GM12878 (cell line): Measurements from ENCODE around the gene ENTREP1. TPM values are rescaled to one million over a fixed set of nuclear protein-coding genes. Genes with fewer than 3 reads are reported as not detected.

Source experiments
- ATAC-seq: fragments of 200-7000 bp; cut with Tn5 transposase; 3 replicates; pipeline ENCODE4 v1.9.1; 2020; ENCODE audit warnings: mild to moderate bottlenecking, moderate library complexity
- BruUV-seq: library from RNA; stranded (reverse); fragments of 400-500 nt; replicated peaks from 2 replicates; lab custom pipeline; 2021; lab: Mats Ljungman, UMichigan
- CTCF ChIA-PET: fragments of 300-600 bp; sonication (Branson Sonifier 250); formaldehyde crosslinking; extraction: SDS; loops from one replicate; lab custom pipeline; 2021; ENCODE audit warnings: inconsistent platforms; lab: Yijun Ruan, JAX
- POLR2A ChIA-PET: fragments of 350-600 bp; formaldehyde crosslinking; extraction: SDS; loops from one replicate; lab custom pipeline; 2021; ENCODE audit warnings: inconsistent platforms; lab: Charles Lee
- RAD21 ChIA-PET: fragments of 300-600 bp; sonication (Branson Sonifier 250); formaldehyde crosslinking; loops from one replicate; lab custom pipeline; 2023; ENCODE audit warnings: antibody characterized with exemption; ENCODE audit not compliant: unreplicated experiment; lab: Charles Lee
- SMC1A ChIA-PET: fragments of 300-600 bp; sonication (Branson Sonifier 250); formaldehyde crosslinking; loops from one replicate; lab custom pipeline; 2023; ENCODE audit not compliant: unreplicated experiment, uncharacterized antibody; lab: Charles Lee
- DNase-seq: peaks from one replicate; pipeline ENCODE4 v3.0.0-alpha.2; 2011; ENCODE audit warnings: low read depth, low spot score
- FAIRE-seq: peaks from 3 replicates; lab custom pipeline; 2011; peaks lifted over from hg19 to GRCh38; lab: Jason Lieb, UNC
- H2AFZ ChIP-seq: 2 replicates; pipeline ENCODE4 v1.6.0; 2011; ENCODE audit warnings: low read depth, low read length, control low read depth; ENCODE audit not compliant: control insufficient read depth
- H3K27ac ChIP-seq: 2 replicates; pipeline ENCODE4 v1.5.1; 2011; ENCODE audit warnings: control low read depth; ENCODE audit not compliant: control insufficient read depth, insufficient read depth
- H3K27me3 ChIP-seq, 2 experiments: replicated peaks in 1 of 2; 2 replicates each; pipeline versions ENCODE4 v1.6.0 to v1.6.1; 2011; ENCODE audit warnings: low read length in 1 of 2; ENCODE audit not compliant: control insufficient read depth in 2 of 2, insufficient read depth in 2 of 2
- H3K36me3 ChIP-seq, 2 experiments: 2 replicates each; pipeline ENCODE4 v1.5.1; 2011; ENCODE audit warnings: low read length in 1 of 2; ENCODE audit not compliant: control insufficient read depth in 2 of 2, insufficient read depth in 2 of 2
- H3K4me1 ChIP-seq: 2 replicates; pipeline ENCODE4 v1.6.1; 2011; ENCODE audit warnings: mild to moderate bottlenecking, low read length, moderate library complexity, mixed read lengths; ENCODE audit not compliant: control insufficient read depth, insufficient read depth
- H3K4me2 ChIP-seq: 2 replicates; pipeline ENCODE4 v1.6.0; 2011; ENCODE audit warnings: control low read depth; ENCODE audit not compliant: control insufficient read depth, insufficient read depth
- H3K4me3 ChIP-seq: fragments of 200-600 bp; sonication (generic); 2 replicates; pipeline ENCODE4 v1.5.1; 2016
- H3K79me2 ChIP-seq: 2 replicates; pipeline ENCODE4 v1.6.0; 2011; ENCODE audit warnings: low read length; ENCODE audit not compliant: control insufficient read depth, insufficient read depth
- H3K9ac ChIP-seq: 2 replicates; pipeline ENCODE4 v1.8.0; 2011; ENCODE audit warnings: low read length, control low read depth, mixed read lengths; ENCODE audit not compliant: control insufficient read depth, insufficient read depth
- H3K9me3 ChIP-seq: replicated peaks from 3 replicates; pipeline ENCODE4 v1.5.1; 2011; ENCODE audit warnings: mild to moderate bottlenecking, low read length; ENCODE audit not compliant: control insufficient read depth, insufficient read depth
- H4K20me1 ChIP-seq: 2 replicates; pipeline ENCODE4 v1.6.0; 2011; ENCODE audit not compliant: control insufficient read depth, insufficient read depth
- BACH1 ChIP-seq: fragments of 450-650 bp; IDR thresholded peaks from 2 replicates; pipeline ENCODE4 v1.6.1; 2017; ENCODE audit warnings: mild to moderate bottlenecking, borderline replicate concordance
- JUNB ChIP-seq: IDR thresholded peaks from 2 replicates; pipeline ENCODE4 v1.6.1; 2016; ENCODE audit warnings: antibody characterized with exemption, mild to moderate bottlenecking
- JUND ChIP-seq: IDR thresholded peaks from 2 replicates; pipeline ENCODE4 v1.6.1; 2012; ENCODE audit warnings: low read depth, mild to moderate bottlenecking, low read length, improper control_type of control experiment, moderate library complexity
- KLF5 ChIP-seq: fragments of 450-650 bp; IDR thresholded peaks from 2 replicates; pipeline ENCODE4 v1.6.1; 2014; ENCODE audit warnings: mild to moderate bottlenecking; ENCODE audit not compliant: partially characterized antibody
- RAD51 ChIP-seq: fragments of 450-650 bp; IDR thresholded peaks from 2 replicates; pipeline ENCODE4 v1.6.1; 2016; ENCODE audit warnings: moderate library complexity, mild to moderate bottlenecking, inconsistent platforms
- SMAD1 ChIP-seq: fragments of 450-650 bp; IDR thresholded peaks from 2 replicates; pipeline ENCODE4 v1.6.1; 2018; ENCODE audit warnings: mild to moderate bottlenecking, low read depth; ENCODE audit not compliant: partially characterized antibody
- SRF ChIP-seq, 2 experiments: IDR thresholded peaks; 2 replicates each; pipeline ENCODE4 v1.6.1; 2011; ENCODE audit warnings: low read depth in 2 of 2, low read length in 2 of 2, mild to moderate bottlenecking in 1 of 2, moderate library complexity in 1 of 2
- WGBS: methylation state at CpG from one replicate; pipeline ENCODE4 v1.1.6; 2016; ENCODE audit warnings: low lambda C conversion rate; ENCODE audit not compliant: insufficient replicate concordance, insufficient coverage; ENCODE audit errors: missing lambda C conversion rate; 5-methylcytosine and 5-hydroxymethylcytosine counted together
- in situ Hi-C: fragments of 300-500 bp; cut with MboI; formaldehyde crosslinking; loops from 9 replicates; pipeline ENCODE4 v1.14.3; 2018; ENCODE audit warnings: mixed read lengths
- intact Hi-C: fragments of 100-400 bp; cut with micrococcal nuclease; formaldehyde crosslinking; loops from one replicate; pipeline ENCODE4 v1.14.2; 2022; ENCODE audit not compliant: unreplicated experiment
- polyA plus RNA-seq, 11 experiments: library from polyadenylated mRNA; depleted of rRNA in 4 of 11; unstranded in 6 of 11; stranded (reverse) in 5 of 11; fragments of >200 nt; fragmentation: Nextera tagmentation in 4 of 11; fragmentation: Illumina TruSeq in 1 of 11; extraction: Ambion mirVana in 4 of 11; extraction: Trizol in 1 of 11; gene quantifications; 1 replicate in 1 of 11; 2 replicates in 10 of 11; pipeline versions ENCODE4 v1.2.1 to v1.2.3, GENCODE V29; 2011 to 2016; ENCODE audit warnings: inconsistent platforms in 2 of 11, missing spikeins in 2 of 11, low read depth in 1 of 11
- total RNA-seq, 4 experiments: library from RNA; depleted of rRNA in 3 of 4; stranded (reverse); fragments of >200 nt in 3 of 4; fragmentation: Illumina TruSeq in 1 of 4; extraction: Trizol in 1 of 4; gene quantifications; 2 replicates each; pipeline versions ENCODE4 v1.2.1 to v1.2.3, GENCODE V29; 2013 to 2021
- TF ChIP-seq, protein P1 (sequence below): fragments of 150-350 bp; IDR thresholded peaks from 2 replicates; pipeline ENCODE4 v1.6.1; 2016; ENCODE audit warnings: low read depth, low read length

Gene ENTREP1
- total and polyA plus RNA-seq, 10 of the 15 experiments (the other 5 are each of a cell fraction or from before 2014, with no cell fraction given), result not detected

DNA sequence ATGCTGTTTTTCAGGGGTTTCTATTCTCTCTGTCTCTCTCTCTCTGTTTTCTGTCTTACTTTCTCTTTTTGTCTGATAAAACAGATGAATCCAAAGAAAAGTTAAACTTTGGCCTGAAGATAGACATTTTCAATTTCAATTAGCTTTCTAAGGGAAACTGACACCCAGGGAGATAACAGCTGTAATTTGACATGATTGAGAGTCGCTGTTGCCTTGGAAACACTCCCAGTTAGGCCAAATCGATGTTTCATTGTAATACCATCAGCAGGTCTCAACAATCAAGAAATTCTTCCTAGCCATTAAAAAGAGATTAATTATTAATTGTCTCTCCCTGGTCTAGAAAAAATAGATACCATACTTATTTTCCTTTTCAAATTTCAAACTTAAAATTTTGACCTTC lies 53.0 kb downstream of the ENTREP1 start:
- no peaks in the 10 kb centered on the region for H3K36me3 ChIP-seq
- intact Hi-C loops, result no loop called here
- POLR2A ChIA-PET, result no interaction called here
- no peaks in the 10 kb centered on the region for H3K4me1 ChIP-seq
- no peak for TF ChIP-seq RAD51
- TF ChIP-seq SMAD1, result no peak
- TF ChIP-seq SRF (IDR thresholded peaks at IDR 0.05; ENCODE audit: low read depth in 2 of 2, low read length in 2 of 2), result no peak
- no peak for TF ChIP-seq JUND
- no peak for TF ChIP-seq JUNB
- TF ChIP-seq BACH1, result no peak
- TF ChIP-seq, protein P1, sequence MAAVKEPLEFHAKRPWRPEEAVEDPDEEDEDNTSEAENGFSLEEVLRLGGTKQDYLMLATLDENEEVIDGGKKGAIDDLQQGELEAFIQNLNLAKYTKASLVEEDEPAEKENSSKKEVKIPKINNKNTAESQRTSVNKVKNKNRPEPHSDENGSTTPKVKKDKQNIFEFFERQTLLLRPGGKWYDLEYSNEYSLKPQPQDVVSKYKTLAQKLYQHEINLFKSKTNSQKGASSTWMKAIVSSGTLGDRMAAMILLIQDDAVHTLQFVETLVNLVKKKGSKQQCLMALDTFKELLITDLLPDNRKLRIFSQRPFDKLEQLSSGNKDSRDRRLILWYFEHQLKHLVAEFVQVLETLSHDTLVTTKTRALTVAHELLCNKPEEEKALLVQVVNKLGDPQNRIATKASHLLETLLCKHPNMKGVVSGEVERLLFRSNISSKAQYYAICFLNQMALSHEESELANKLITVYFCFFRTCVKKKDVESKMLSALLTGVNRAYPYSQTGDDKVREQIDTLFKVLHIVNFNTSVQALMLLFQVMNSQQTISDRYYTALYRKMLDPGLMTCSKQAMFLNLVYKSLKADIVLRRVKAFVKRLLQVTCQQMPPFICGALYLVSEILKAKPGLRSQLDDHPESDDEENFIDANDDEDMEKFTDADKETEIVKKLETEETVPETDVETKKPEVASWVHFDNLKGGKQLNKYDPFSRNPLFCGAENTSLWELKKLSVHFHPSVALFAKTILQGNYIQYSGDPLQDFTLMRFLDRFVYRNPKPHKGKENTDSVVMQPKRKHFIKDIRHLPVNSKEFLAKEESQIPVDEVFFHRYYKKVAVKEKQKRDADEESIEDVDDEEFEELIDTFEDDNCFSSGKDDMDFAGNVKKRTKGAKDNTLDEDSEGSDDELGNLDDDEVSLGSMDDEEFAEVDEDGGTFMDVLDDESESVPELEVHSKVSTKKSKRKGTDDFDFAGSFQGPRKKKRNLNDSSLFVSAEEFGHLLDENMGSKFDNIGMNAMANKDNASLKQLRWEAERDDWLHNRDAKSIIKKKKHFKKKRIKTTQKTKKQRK, result no peak
- TF ChIP-seq KLF5, result no peak
- H3K9ac ChIP-seq, result no peak overlapping the region
- no peaks in the 10 kb centered on the region for H3K27me3 ChIP-seq
- FAIRE-seq (no peak), ATAC-seq (no peak), DNase-seq (no peak)
- no peaks in the 10 kb centered on the region for H3K79me2 ChIP-seq
- H3K27ac ChIP-seq, result no peak overlapping the region
- BruUV-seq, result no TSS peak
- no peaks in the 10 kb centered on the region for H4K20me1 ChIP-seq
- SMC1A ChIA-PET, result interaction anchor here (0.6 kb wide), 1 partner anchor 250 kb away, joined by 3 read pairs; no protein-coding TSS in a partner anchor
- no peak overlapping the region for H2AFZ ChIP-seq
- in situ Hi-C loops, result no loop called here
- no peak overlapping the region for H3K4me2 ChIP-seq
- RAD21 ChIA-PET, result no interaction called here
- CTCF ChIA-PET, result no interaction called here
- H3K4me3 ChIP-seq, result no peak overlapping the region
- WGBS, result 31% methylated on average over 2 of the region's 2 CpGs
- H3K9me3 ChIP-seq, result no peaks in the 10 kb centered on the region
